Fibroblast of lung (primary cell): ENCODE data around the gene KRT82. TPM values are rescaled to one million over a fixed set of nuclear protein-coding genes. Genes with fewer than 3 reads are reported as not detected.

Source experiments
- DNase-seq, 2 donors: peaks; one replicate each; pipeline versions ENCODE4 v3.0.0 to v3.0.0-alpha.2; 2010; ENCODE audit warnings: low read depth in 2 of 2
- H2AFZ ChIP-seq: 2 replicates; pipeline ENCODE4 v1.5.1; 2012; ENCODE audit warnings: low read length, control low read depth, inconsistent platforms
- H3K27ac ChIP-seq: 2 replicates; pipeline ENCODE4 v1.5.1; 2011; ENCODE audit warnings: low read length, control low read depth; ENCODE audit not compliant: insufficient read depth
- H3K27me3 ChIP-seq: 2 replicates; pipeline ENCODE4 v1.5.1; 2011; ENCODE audit warnings: mild to moderate bottlenecking, low read length; ENCODE audit not compliant: control insufficient read depth, insufficient read depth
- H3K36me3 ChIP-seq: 2 replicates; pipeline ENCODE4 v1.5.1; 2011; ENCODE audit warnings: low read length; ENCODE audit not compliant: control insufficient read depth, insufficient read depth
- H3K4me1 ChIP-seq: 2 replicates; pipeline ENCODE4 v1.5.1; 2011; ENCODE audit warnings: low read length; ENCODE audit not compliant: control insufficient read depth, insufficient read depth; ENCODE audit errors: extremely low read depth
- H3K4me2 ChIP-seq: 2 replicates; pipeline ENCODE4 v1.5.1; 2011; ENCODE audit warnings: low read length, control low read depth; ENCODE audit not compliant: insufficient read depth; ENCODE audit errors: extremely low read depth
- H3K4me3 ChIP-seq, 4 experiments: fragments of 200-600 bp in 1 of 4; sonication (generic) in 1 of 4; replicated peaks in 1 of 4; 2 replicates each; pipeline ENCODE4 v1.5.1; 2011 to 2016; ENCODE audit warnings: low read length in 4 of 4, low read depth in 3 of 4, mild to moderate bottlenecking in 3 of 4, control low read depth in 2 of 4, inconsistent platforms in 1 of 4, mixed read lengths in 1 of 4; ENCODE audit not compliant: insufficient read depth in 1 of 4; ENCODE audit errors: control extremely low read depth in 1 of 4
- H3K79me2 ChIP-seq: 2 replicates; pipeline ENCODE4 v1.5.1; 2012; ENCODE audit warnings: mild to moderate bottlenecking, low read length, inconsistent platforms; ENCODE audit not compliant: control insufficient read depth, insufficient read depth
- H3K9ac ChIP-seq: 2 replicates; pipeline ENCODE4 v1.5.1; 2011; ENCODE audit warnings: mild to moderate bottlenecking, low read length, control low read depth; ENCODE audit not compliant: insufficient read depth
- H3K9me3 ChIP-seq: 2 replicates; pipeline ENCODE4 v1.5.1; 2012; ENCODE audit warnings: low read depth, low read length; ENCODE audit not compliant: control insufficient read depth, insufficient read depth
- H4K20me1 ChIP-seq: 2 replicates; pipeline ENCODE4 v1.5.1; 2011; ENCODE audit warnings: low read length; ENCODE audit not compliant: control insufficient read depth, insufficient read depth; ENCODE audit errors: extremely low read depth
- EZH2 ChIP-seq: IDR thresholded peaks from 2 replicates; pipeline ENCODE4 v1.5.1; 2012; ENCODE audit warnings: low read length, control low read depth, mild to moderate bottlenecking; ENCODE audit errors: missing control alignments
- polyA minus RNA-seq: library from RNA; depleted of rRNA, polyadenylated mRNA; stranded (reverse); fragments of >200 nt; gene quantifications from 2 replicates; pipeline ENCODE4 v1.2.3, GENCODE V29; 2011; ENCODE audit warnings: low replicate concordance
- polyA plus RNA-seq, 2 donors: library from polyadenylated mRNA; depleted of rRNA in 1 of 2; stranded (reverse) in 1 of 2; unstranded in 1 of 2; fragments of >200 nt; gene quantifications; 2 replicates each; pipeline ENCODE4 v1.2.1, GENCODE V29; 2011 to 2012; ENCODE audit warnings: missing spikeins in 1 of 2
- total RNA-seq: library from RNA; depleted of rRNA; stranded (reverse); fragments of >200 nt; gene quantifications from 2 replicates; pipeline ENCODE4 v1.2.1, GENCODE V29; 2014
- TF ChIP-seq, protein P1 (sequence below), 2 donors: IDR thresholded peaks in 1 of 2; conservative IDR thresholded peaks in 1 of 2; 1 replicate in 1 of 2; 2 replicates in 1 of 2; pipeline ENCODE4 v1.5.1; 2011 to 2012; ENCODE audit warnings: low read length in 2 of 2, control low read depth in 1 of 2, inconsistent platforms in 1 of 2, low read depth in 1 of 2, mild to moderate bottlenecking in 1 of 2

KRT82 gene
- total RNA-seq (not detected in 2 replicates), polyA plus RNA-seq (not detected in 2 replicates), polyA minus RNA-seq (not detected in 2 replicates)
- not detected in 2 replicates for polyA plus RNA-seq (2012)

DNA sequence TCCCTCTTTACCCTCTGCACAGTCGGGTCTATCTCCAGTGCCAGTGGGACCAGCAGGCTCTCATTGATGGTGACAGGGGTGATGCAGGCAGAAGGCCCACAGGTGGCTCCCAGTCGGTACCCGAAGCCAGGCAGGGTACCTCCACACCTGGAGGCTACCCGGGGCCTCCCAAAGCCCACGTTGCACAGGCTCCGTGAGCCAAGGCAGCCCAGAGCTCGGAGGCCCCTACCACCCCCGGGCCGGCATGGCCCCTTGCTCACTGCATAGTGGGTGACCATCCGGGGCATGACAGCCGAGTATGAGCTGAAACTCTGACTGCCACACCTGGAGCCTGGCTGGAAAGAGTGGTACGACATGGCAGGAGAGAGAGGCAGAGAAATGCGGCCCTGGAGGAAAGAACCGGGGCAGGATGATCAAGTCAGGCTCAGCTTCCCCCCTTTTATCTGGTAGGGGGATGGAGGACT is at the start of gene KRT82:
TSS of gene KRT82 (minus strand) at position 414 of the 464 bp plus-strand sequence. CDS start at position 356, 58 bp downstream.
- Histone ChIP-seq H3K27me3 (peaks cover 7% of the 10 kb centered on the region), H3K4me3 (no peak within 1 kb of the TSS), H2AFZ (no peak within 1 kb of the TSS), H4K20me1 (no peaks in the 10 kb centered on the region), H3K79me2 (no peaks in the 10 kb centered on the region), H3K27ac (no peak within 1 kb of the TSS), H3K9ac (no peak within 1 kb of the TSS), H3K4me1 (no peaks in the 10 kb centered on the region), H3K36me3 (no peaks in the 10 kb centered on the region), H3K4me2 (no peak within 1 kb of the TSS), H3K9me3 (no peaks in the 10 kb centered on the region)
- TF ChIP-seq, protein P1, sequence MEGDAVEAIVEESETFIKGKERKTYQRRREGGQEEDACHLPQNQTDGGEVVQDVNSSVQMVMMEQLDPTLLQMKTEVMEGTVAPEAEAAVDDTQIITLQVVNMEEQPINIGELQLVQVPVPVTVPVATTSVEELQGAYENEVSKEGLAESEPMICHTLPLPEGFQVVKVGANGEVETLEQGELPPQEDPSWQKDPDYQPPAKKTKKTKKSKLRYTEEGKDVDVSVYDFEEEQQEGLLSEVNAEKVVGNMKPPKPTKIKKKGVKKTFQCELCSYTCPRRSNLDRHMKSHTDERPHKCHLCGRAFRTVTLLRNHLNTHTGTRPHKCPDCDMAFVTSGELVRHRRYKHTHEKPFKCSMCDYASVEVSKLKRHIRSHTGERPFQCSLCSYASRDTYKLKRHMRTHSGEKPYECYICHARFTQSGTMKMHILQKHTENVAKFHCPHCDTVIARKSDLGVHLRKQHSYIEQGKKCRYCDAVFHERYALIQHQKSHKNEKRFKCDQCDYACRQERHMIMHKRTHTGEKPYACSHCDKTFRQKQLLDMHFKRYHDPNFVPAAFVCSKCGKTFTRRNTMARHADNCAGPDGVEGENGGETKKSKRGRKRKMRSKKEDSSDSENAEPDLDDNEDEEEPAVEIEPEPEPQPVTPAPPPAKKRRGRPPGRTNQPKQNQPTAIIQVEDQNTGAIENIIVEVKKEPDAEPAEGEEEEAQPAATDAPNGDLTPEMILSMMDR (conservative IDR thresholded peaks at IDR 0.05 in 1 of 2, IDR thresholded peaks at IDR 0.05 in 1 of 2; ENCODE audit: low read depth in 1 of 2, low read length in 2 of 2) = no peak
- TF ChIP-seq EZH2 = no peak
- DNase-seq = no peak

DNA sequence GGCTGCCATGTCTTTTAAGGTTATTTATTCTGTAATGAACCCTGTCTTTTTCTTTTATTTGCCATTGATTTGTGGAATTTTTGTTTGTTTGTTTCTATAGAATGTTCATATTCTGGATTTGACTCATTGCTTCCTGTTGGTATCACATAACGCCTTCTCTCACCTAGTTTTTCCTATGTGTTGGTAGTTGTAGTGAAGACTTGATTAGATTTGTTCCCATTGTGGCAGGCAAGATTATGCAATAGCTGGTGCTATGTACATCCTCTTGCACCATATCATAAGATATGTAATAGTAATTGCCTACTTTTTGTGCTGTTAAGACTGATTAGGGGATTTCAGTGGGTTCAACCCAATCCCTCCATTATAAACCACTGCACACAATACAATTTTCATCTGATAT is 49.7 kb upstream of the KRT82 start:
- H3K79me2 ChIP-seq = no peaks in the 10 kb centered on the region
- no peak overlapping the region for H3K4me2 ChIP-seq
- no peaks in the 10 kb centered on the region for H3K27me3 ChIP-seq
- no peaks in the 10 kb centered on the region for H3K9me3 ChIP-seq
- H4K20me1 ChIP-seq = no peaks in the 10 kb centered on the region
- H3K36me3 ChIP-seq = no peaks in the 10 kb centered on the region
- no peak overlapping the region for H2AFZ ChIP-seq
- H3K9ac ChIP-seq = no peak overlapping the region
- H3K4me3 ChIP-seq = no peak overlapping the region
- H3K4me1 ChIP-seq = no peaks in the 10 kb centered on the region
- DNase-seq = peak in 1 of 2 donors; percentile 11
- H3K27ac ChIP-seq = no peak overlapping the region
- TF ChIP-seq, protein P1 (conservative IDR thresholded peaks at IDR 0.05 in 1 of 2, IDR thresholded peaks at IDR 0.05 in 1 of 2; ENCODE audit: low read depth in 1 of 2, low read length in 2 of 2) = no peak
- TF ChIP-seq EZH2 = no peak

GRCh38 chr12:52454411-52455201 is 48.5 kb upstream of the KRT82 start:
- peak in 1 of 2 donors; percentile 16 for DNase-seq
- H2AFZ ChIP-seq = no peak overlapping the region
- H3K4me2 ChIP-seq = no peak overlapping the region
- no peak for TF ChIP-seq EZH2
- TF ChIP-seq, protein P1 (conservative IDR thresholded peaks at IDR 0.05 in 1 of 2, IDR thresholded peaks at IDR 0.05 in 1 of 2; ENCODE audit: low read depth in 1 of 2, low read length in 2 of 2) = no peak
- H3K27me3 ChIP-seq = peaks cover 2% of the 10 kb centered on the region
- H4K20me1 ChIP-seq = no peaks in the 10 kb centered on the region
- H3K36me3 ChIP-seq = no peaks in the 10 kb centered on the region
- no peak overlapping the region for H3K27ac ChIP-seq
- H3K4me3 ChIP-seq = no peak overlapping the region
- H3K4me1 ChIP-seq = no peaks in the 10 kb centered on the region
- no peaks in the 10 kb centered on the region for H3K9me3 ChIP-seq
- no peaks in the 10 kb centered on the region for H3K79me2 ChIP-seq
- H3K9ac ChIP-seq = no peak overlapping the region
